NCI-H526 (cell line): ENCODE data around the gene SLC44A4.
"Not testable (repeated sequence)": the region's sequence is repeated elsewhere in the genome, so short reads cannot be mapped to it uniquely, and the experiment has no call there.

ENCODE experiments used
- DNase-seq, 2 experiments: peaks; one replicate each; lab custom pipeline; 2025; lab: John Stamatoyannopoulos, UW

SLC44A4 gene

GRCh38 chr6:31879901-31880300, 1.1 kb upstream of the SLC44A4 start:
- no peak for DNase-seq

GRCh38 chr6:31879143-31879542, 346 bp upstream of the SLC44A4 start:
- no peak for DNase-seq

DNA sequence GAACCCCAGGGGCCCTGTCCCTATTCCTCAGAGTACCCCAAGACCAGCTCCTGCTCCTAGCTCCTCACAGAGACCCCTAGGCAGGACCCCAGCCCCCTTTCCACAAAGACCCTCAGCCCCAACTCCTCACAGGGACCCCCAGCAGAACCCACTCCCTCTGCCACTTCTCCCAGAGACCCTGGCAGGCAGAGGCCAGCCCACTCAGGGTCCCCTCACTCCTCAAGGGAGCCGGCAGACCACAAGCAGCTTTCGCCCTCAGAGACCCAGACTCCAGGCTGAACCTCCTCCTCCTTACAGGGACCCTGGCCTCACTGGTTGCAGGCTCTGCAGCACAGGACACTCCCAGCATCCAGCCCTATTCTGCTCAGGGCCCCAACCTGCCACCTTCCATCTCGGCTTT, 575 bp downstream of the SLC44A4 start:
- no peak for DNase-seq

GRCh38 chr6:31877651-31878161, 1.1 kb downstream of the SLC44A4 start:
- no peak for DNase-seq

DNA sequence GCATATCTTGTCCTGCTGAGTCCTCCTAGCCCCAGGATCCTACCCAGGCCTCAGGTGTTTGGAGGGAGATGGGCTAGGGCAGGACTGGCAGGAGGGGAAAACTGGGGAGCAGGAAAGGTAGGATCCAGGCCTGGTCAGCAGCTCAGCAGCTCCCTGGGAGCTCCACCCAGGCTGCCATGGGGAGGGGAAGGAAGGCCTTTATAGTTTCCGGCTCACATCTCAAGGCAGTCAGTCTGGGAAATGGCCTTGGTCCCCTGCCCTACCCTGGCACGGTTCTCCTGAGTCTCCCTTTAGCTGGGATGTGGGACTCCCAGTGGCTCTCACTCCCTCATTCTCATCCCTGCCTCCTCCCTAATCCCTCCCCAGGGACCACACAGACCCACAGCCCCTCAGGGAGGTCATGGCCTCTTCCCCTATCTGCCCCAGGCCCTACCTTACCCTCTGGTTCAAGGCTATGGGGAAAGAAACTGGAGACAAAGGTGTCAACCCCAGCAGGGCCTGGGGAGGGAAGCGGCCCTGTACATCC, 1.6 kb downstream of the SLC44A4 start:
- no peak for DNase-seq

- DNase-seq = no peak
These were observed 2.4 kb downstream of the SLC44A4 start for GRCh38 chr6:31876357-31876756.

GRCh38 chr6:31875877-31876276, 2.9 kb downstream of the SLC44A4 start:
- no peak for DNase-seq

DNA sequence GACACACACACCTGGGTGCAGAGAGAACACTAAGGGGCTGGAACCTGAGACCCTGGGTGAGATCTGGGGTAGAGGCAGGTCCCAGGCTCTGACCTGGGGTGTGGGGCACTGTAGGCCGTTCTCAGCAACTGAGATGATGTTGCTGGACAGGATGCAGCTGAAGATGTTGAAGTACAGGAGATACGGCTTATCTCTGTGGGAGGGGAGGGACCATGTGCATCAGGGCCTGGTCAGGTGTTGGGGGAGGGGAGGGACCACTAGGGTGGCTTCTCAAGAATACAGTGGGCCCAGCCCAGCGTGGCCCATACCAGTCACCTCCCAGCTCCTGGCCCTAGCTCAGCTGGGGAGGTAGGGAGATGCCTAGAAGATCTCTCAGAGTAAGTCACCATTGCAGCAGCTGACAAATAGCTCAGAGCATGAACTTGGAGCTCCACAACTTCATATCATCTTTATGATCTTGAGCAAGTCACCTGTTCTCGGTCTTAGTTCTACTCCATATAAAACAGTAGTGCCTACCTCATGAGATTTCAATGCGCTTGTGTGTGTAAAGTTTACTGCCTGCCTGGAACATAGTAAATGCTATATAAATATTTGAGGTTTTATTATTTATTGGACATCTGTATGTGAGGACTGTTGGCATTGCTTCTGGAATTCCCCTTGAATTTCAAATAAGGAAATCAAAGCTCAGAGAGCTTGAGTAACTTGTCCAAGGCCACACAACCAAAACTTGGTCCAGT, 3.8 kb downstream of the SLC44A4 start:
- DNase-seq = no peak

- DNase-seq = no peak
These were observed 4.6 kb downstream of the SLC44A4 start for GRCh38 chr6:31874084-31874670.

DNA sequence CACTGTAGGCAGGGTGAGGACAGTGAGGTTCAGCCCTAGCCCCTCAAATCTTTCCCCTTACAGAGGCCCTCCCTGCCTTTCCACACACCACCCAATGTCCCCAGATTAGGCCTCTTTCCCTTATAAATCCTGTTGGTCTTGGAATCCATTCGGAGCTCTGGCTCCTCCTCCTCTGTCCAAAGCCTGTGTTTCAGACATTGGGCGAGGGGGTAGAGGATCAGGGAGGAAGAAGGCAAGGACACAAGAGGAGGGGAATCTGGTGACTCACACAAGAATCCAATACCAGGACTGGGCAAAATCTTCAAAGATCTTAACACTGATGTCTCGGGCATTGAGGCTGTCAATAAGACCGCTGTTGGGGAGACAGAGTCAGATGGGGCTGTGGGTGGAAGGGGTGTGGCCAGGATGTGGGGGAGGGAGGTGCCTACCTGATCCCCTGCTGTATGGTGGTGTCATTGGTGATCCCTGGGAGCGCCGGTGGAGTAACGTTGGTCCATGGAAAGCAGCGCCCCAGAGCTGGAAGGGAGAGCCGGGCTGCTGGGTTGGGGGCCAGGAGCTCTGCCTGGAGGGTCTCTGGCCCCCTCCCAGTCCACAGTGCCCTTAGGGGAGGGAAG, 7.6 kb downstream of the SLC44A4 start:
- no peak for DNase-seq

DNA sequence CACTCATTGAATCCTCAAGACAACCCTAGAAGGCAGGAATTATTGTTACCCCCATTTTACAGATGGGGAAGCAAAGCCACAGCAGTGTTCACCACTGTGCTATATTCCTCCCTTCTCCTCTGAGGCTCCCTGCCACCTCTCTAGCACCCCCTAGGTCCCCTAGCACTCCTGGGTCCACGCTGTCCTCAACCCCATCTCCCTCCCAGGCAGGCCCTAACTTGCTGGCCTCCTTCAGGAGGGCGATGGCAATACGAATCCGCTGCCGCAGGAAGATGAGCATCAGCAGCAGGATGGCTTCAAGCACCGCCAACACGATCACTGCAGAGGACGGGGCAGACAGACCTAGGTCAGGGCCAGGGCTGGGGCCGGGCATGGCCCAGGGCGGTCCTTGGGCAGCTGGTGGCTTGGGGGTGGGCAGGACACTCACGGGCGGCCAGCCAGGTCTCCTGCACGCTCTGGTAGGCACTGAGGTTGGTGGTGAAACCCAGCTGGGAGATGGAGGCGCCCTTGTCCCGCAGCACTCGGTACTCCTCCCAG, 8.3 kb downstream of the SLC44A4 start:
- no peak for DNase-seq

DNA sequence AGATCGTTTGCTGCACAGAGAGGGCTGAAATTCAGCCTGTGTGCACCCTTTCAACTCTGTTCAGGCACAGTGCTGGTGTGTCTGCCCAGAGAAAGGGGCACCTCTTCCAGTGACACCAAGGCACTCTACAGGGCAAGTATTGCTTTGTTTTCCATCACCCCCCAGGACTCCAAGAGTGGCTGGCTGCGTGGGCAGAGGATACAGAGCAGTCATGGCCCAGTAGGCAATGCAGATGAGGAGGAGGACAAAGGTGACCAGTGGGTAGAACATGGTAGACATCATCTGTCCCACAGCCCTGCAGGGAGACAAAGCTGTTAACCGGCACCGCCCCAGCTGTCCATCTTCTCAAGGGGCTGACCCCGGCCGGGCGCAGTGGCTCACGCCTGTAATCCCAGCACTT, 9.5 kb downstream of the SLC44A4 start:
- DNase-seq = no peak

GRCh38 chr6:31868658-31868971, 10.2 kb downstream of the SLC44A4 start:
- not testable (repeated sequence) for DNase-seq

DNA sequence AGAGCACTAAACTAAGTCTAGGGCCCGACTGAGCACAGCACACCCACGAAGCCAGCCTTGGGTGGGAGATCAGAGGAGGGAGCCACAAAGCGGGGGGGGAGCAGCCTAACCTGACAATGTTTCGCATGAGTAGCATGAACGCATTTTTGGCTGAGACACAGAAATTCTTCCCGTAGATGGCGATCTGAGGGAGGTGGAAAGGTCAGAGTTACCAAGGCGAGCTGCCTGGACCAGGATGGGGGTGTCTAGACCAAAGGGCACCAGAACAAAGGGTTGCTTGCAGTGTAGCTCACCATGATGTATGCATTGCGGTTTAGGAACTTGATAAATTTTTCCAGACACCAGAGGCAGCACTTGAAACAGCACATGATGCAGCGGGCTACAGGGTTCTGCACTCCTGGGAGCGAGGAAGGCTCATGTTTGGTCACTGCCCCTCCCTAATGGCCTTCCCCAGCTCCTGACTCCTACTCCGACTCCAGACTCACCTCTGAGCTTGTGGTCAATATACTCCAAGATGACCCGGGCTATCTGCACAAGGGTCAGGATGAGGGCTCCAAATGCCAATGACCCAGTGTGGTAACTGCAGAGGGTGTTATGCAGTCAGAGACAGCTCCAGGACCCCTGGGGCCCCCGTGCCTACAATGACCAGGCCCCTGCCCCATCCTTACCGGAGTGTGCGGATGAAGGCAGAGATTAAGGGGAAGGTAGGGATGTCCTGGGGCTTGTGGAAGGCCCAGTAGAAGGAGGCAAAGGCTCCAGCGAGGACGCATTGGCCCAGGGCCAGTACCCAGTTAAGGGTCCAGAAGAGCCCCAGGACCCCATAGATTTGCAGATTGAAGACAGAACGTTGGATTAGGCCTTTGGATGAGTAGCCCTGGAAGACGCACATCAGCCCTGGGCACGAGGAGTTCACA, 13.3 kb downstream of the SLC44A4 start:
- no peak for DNase-seq

DNA sequence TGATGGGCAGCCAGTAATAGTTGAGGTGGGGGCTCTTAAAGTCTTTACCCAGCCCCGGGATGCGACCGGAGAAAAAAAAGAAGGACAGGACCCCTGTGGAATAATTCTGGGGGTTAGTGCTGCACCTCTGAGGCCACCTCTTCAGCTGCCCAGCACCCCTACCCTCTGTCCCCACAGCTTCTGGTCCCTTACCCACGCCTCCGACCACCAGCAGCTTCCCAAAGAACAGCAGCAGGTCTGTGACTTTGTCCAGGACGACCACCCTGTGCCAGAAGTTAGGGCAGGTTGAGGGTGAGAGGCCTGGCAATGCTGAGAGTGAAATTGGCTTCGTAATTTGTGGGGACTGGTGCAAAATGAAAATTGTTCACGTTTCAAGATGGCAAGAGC, 14.0 kb downstream of the SLC44A4 start:
- DNase-seq = no peak

GRCh38 chr6:31864123-31864562, 14.7 kb downstream of the SLC44A4 start:
- not testable (repeated sequence) for DNase-seq

DNA sequence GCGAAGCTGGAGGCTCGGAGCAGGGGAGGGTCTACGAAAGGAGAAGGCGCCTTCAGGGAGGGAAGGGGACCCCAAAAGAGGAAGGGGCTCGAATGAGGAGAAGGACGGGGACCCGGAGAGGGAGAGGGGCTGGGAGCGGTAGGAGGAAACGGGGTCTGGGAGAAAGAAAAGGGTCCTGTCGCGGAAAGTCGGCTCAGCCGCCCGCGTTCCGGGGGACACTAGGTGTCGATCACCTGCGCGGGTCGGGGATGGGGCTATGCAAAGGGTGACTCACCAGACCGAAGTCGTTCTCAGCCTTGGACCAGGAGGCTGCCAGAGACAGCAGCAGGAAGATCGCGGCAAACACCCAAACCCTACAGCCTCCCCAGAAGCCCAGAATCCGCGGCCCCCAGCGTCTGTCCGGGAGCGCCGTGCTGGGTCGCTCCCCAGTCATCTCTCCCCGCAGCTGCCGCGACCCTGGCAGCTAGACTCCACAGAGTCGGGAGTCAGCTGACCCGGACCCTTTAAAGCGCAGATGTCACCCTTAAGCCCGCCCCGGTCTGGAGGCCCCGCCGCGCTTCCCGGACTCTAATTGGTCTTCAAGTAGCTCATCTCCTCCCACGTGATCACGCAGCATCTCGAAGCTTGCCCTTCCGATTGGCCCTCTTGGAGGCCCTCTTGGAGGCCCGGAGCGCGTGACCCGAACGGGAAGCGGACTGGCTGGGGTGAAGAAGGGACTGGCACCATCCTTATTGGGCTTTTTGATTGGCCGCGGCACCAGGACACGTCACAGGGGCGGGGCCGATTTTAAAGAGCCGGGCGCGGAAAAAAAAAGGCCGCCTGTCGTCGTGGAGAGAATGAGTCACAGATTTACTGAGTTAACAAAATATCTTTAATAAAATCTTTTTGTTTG, 16.2 kb downstream of the SLC44A4 start, which contains the start of gene NEU1:
Gene NEU1, minus strand, starts transcription at position 478 of the 892 bp plus-strand sequence. Its CDS starts 45 bp downstream, at position 433.
- peak; percentile 100 for DNase-seq

GRCh38 chr6:31861919-31862343, 16.9 kb downstream of the SLC44A4 start:
- no peak for DNase-seq

GRCh38 chr6:31861150-31861549, 17.6 kb downstream of the SLC44A4 start:
- no peak for DNase-seq

DNA sequence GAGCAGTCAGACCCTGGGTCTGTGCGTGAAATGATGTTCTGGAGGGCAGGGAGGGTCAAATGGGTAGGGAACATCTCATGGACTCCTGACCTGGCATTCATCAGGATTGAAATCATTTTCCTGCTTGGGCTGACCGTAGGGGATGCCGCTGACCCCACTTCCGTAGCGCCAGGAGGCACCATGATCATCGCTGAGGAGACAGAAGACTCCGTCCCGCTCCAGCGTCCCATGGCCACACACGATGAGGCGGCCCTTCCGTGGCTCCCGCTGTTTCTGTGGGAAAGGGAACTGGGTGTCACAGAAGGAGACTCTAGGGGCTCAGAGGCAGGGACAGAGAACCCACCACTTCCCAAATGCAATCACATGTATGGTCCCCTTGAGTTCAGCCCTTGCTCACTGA, 18.4 kb downstream of the SLC44A4 start:
- DNase-seq = no peak

- no peak for DNase-seq
These were observed 18.9 kb downstream of the SLC44A4 start for GRCh38 chr6:31859923-31860322.
